ENCODE data around the gene CASKIN1.
"Not testable (repeated sequence)": the region's sequence is repeated elsewhere in the genome, so short reads cannot be mapped to it uniquely, and the experiment has no call there.

The CASKIN1 gene

GRCh38 chr16:2196162-2196980 lies at the start of gene CASKIN1:
TSS of gene CASKIN1 (minus strand) at chr16:2196605. CDS start at chr16:2196432, 173 bp downstream.
- DNase-seq = peak; percentile 21

- no peak for DNase-seq
Measured at GRCh38 chr16:2244926-2245795, 48.8 kb upstream of the CASKIN1 start.

- DNase-seq = no peak
Measured at GRCh38 chr16:2244301-2244700, 47.9 kb upstream of the CASKIN1 start.

DNA sequence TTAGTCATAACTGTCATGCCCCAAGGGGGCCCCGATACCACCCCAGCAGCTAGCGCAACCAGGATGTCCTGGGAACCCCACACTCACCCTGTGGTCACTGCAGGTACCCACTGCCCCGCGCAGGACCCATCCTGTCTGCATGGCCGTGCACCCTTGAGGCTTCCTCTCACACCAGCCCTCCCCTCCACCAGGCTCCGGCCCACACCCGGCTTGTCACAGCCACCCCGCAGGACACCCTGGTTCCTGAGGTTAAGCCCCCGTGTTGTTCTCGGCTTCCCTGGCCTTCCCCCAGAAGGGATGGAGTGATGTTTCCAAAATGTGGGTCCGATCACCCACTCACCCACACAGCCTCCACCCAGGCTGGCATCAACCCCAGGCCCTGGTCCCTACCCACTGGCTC lies 47.4 kb upstream of the CASKIN1 start:
- no peak for DNase-seq

DNA sequence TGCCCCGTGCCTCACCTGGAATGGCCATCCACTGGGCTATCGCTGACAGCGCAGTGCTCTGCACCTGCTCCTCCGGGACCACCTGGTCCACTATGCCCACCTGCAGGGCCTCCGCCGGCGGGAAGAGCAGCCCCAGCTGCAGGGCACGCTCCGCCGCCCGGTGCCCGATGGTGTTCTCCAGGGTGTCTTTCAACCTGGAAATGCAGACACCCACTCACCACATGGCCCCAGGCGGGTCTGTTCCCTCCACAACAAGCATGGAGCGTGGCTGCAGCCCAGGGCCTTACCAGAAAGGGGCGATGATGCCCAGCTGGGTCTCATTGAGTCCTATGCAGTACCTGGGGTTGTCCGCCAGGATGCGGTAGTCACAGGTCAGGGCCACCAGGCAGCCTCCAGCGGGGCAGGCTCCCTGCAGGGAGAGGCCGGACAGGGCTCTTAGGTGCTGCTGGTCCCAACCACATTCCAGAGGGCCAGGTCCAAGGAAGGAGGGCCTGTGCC lies 46.7 kb upstream of the CASKIN1 start:
- no peak for DNase-seq

- DNase-seq = no peak
Measured at GRCh38 chr16:2242598-2242997, 46.2 kb upstream of the CASKIN1 start.

GRCh38 chr16:2240331-2240730 lies 43.9 kb upstream of the CASKIN1 start:
- not testable (repeated sequence) for DNase-seq

DNA sequence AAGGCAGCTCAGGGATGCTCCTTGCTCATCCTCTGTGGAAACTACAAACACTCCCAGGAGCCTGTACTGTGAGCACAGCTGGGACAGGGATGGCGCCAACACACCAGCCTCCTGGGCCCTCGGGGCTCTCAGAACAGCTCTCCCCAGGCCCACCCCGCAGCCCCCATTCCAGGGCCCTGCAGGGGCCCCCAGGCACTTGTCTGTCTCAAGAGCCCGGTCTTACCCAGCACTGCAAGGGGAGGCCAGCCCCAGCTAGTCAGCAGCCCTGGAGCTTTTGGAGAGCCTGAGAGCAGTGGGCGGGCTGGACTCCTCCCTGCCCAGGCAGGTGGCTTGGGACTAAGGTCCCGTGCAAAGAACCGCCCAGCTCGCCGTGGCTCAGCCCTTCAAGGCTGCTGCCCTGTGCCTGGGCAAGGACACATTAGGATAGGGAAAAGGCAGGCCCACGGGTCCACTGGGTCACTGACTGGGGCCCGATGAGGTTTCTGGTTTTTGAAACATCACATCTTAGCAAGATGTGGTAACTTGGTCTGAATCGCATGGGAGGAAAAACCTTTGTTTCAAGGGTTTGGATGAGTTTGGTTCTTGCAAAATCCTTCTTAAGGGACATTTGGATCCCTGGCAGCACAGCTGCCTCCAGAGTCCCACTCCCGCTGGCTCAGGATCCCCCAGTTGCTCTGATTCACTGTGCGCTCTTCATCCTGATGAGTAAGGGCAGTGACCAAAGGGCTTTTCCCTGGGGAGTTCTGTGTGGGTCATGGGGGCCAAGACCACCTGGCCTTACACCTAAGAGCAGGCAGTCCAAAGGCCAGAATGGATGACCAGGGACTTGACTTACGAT lies 42.7 kb upstream of the CASKIN1 start:
- no peak for DNase-seq

GRCh38 chr16:2238150-2238837 lies 41.9 kb upstream of the CASKIN1 start:
- no peak for DNase-seq

- no peak for DNase-seq
Measured at GRCh38 chr16:2237493-2238149, 41.2 kb upstream of the CASKIN1 start.

- DNase-seq = no peak
Measured at GRCh38 chr16:2237102-2237482, 40.7 kb upstream of the CASKIN1 start.

GRCh38 chr16:2236337-2237101 lies 40.1 kb upstream of the CASKIN1 start, which contains the start of gene DNASE1L2:
TSS of gene DNASE1L2 (plus strand) at chr16:2236444. CDS start at chr16:2236817, 373 bp downstream.
- no peak for DNase-seq

- no peak for DNase-seq
Measured at GRCh38 chr16:2235695-2236336, 39.4 kb upstream of the CASKIN1 start.

- DNase-seq = no peak
Measured at GRCh38 chr16:2235234-2235651, 38.8 kb upstream of the CASKIN1 start.

DNA sequence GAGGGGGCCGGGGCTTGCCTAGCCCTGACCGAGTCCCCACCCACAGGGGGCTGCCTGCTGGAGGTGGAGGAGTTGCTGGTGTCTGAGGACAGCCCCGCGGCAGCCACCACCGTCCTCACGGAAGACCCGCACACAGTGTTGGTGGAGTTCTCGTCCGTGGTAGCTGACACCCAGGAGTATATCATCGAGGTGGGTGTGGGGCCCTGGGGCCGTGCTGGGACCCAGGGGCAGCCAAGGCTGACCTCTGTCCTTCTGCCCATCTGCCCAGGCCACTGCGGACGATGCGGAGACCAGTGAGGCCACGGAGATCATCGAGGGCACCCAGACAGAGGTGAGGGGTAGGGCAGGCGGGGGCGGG lies 38.4 kb upstream of the CASKIN1 start:
- no peak for DNase-seq

DNA sequence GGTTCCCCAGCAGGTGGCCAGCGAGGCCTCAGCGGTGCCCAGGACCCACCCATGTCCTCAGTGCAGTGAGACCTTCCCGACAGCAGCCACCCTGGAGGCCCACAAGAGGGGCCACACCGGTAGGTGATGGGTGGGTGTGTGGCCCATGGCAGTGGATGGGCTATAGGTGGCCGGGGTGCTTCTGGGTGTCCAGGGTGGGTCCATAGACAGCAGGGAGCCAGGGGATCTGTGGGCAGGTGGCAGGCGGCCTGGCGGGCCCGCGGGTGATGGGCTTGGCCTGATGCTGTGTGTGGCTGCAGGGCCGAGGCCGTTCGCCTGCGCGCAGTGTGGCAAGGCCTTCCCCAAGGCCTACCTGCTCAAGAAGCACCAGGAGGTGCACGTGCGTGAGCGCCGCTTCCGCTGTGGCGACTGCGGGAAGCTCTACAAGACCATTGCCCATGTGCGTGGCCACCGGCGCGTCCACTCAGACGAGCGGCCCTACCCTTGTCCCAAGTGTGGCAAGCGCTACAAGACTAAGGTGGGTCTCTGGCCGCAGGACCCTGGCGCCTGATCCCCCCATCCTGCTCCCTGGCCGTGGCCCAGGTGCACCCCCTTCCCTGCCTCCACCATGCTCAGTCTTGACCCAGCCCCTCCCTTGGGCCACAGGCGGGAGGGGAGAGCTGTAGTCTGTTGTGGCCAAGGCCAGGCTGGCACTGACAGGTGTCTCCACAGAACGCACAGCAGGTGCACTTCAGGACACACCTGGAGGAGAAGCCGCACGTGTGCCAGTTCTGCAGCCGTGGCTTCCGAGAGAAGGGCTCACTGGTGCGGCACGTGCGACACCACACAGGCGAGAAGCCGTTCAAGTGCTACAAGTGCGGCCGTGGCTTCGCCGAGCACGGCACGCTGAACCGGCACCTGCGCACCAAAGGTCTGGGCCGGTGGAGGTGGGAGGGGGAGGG lies 37.7 kb upstream of the CASKIN1 start:
- no peak for DNase-seq

DNA sequence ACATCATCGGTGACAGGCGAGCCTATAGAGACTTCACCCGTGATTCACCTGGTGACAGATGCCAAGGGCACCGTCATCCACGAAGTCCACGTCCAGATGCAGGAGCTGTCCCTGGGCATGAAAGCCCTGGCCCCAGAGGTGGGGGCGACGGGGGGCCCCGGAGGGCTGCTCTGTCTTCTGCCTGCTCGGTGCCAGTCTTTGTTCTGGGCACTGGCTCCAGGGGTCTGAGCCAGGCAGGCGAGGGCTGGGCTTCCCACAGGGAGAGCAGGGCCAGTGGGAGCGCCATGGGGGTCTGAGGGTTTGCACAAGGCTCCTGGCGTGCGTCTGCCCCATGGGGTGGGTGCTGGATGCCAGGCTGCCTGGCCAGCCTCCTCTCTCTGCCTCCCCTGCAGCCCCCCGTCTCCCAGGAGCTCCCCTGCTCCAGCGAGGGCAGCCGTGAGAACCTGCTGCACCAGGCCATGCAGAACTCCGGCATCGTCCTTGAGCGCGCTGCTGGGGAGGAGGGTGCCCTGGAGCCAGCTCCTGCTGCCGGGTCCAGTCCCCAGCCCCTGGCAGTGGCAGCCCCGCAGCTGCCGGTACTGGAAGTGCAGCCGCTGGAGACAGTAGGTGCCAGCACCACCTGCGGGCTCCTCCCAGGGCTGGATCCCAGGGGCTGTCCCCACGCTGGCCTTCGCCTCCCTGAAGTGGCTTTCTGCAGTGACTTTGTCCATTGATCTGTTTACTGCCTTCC lies 36.8 kb upstream of the CASKIN1 start:
- no peak for DNase-seq

All from CD4-positive, alpha-beta T cell treated with Interleukin-17A for 4 hours (primary cell).